Skeletal muscle tissue (tissue), 4 donors: Measurements from ENCODE around the gene ARPC3. TPM values are rescaled to one million over a fixed set of nuclear protein-coding genes. Genes with fewer than 3 reads are reported as not detected.
"Not testable (repeated sequence)": the region's sequence is repeated elsewhere in the genome, so short reads cannot be mapped to it uniquely, and the experiment has no call there.

Source experiments
- H3K27ac ChIP-seq: one replicate; pipeline ENCODE4 v1.7.0; 2013; ENCODE audit warnings: mild to moderate bottlenecking, low read depth, low read length, inconsistent platforms
- H3K27me3 ChIP-seq, 3 donors: one replicate each; pipeline ENCODE4 v1.7.0; 2013; ENCODE audit warnings: low read length in 3 of 3; ENCODE audit not compliant: control insufficient read depth in 3 of 3, insufficient read depth in 3 of 3
- H3K36me3 ChIP-seq, 3 donors: one replicate each; pipeline ENCODE4 v1.7.0; 2013; ENCODE audit warnings: low read length in 3 of 3; ENCODE audit not compliant: control insufficient read depth in 3 of 3, insufficient read depth in 3 of 3
- H3K4me1 ChIP-seq, 3 donors: one replicate each; pipeline ENCODE4 v1.7.0; 2013; ENCODE audit warnings: low read length in 3 of 3, mild to moderate bottlenecking in 3 of 3; ENCODE audit not compliant: control insufficient read depth in 3 of 3, insufficient read depth in 3 of 3
- H3K4me3 ChIP-seq, 3 donors: one replicate each; pipeline ENCODE4 v1.7.0; 2013; ENCODE audit warnings: low read length in 3 of 3
- H3K9ac ChIP-seq, 3 donors: one replicate each; pipeline ENCODE4 v1.7.0; 2013; ENCODE audit warnings: low read length in 3 of 3, mild to moderate bottlenecking in 3 of 3, moderate library complexity in 2 of 3, low read depth in 1 of 3
- H3K9me3 ChIP-seq, 3 donors: one replicate each; pipeline ENCODE4 v1.7.0; 2013; ENCODE audit warnings: low read length in 3 of 3; ENCODE audit not compliant: control insufficient read depth in 3 of 3
- total RNA-seq: library from RNA; depleted of rRNA; stranded (reverse); fragments of >200 nt; gene quantifications from one replicate; pipeline ENCODE4 v1.2.3, GENCODE V29; 2014
- donor health status: Osteomylitis.

ARPC3 gene
- total RNA-seq, 1 donor from 2014 or later, result 99.2 TPM

DNA sequence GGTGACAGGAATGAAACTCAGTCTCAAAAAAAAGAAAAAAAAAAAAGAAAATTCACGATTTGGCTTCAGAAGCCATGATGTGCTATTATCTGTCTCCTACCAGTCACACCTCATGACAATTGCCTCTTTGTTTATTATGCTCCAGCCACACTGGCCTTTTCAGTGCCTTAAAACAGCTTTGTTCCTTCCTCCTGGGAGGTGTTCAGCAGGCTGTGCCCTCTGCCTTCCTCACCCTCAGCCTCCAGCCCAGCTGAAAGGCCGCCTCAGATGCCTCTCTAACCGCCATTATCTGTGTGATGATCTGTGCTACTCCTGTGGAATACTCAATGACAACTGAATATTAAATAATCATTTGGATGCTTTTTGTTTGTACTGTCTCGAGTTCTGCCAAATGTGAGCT, 8.6 kb upstream of the ARPC3 start:
- Histone ChIP-seq H3K9ac (no peak overlapping the region), H3K9me3 (no peaks in the 10 kb centered on the region), H3K27me3 (no peaks in the 10 kb centered on the region), H3K4me1 (peaks cover 3 to 5% (median 3%) of the 10 kb centered on the region in 3 donors), H3K4me3 (no peak overlapping the region), H3K36me3 (peaks cover 16 to 36% (median 28%) of the 10 kb centered on the region in 3 donors), H3K27ac (no peak overlapping the region)

DNA sequence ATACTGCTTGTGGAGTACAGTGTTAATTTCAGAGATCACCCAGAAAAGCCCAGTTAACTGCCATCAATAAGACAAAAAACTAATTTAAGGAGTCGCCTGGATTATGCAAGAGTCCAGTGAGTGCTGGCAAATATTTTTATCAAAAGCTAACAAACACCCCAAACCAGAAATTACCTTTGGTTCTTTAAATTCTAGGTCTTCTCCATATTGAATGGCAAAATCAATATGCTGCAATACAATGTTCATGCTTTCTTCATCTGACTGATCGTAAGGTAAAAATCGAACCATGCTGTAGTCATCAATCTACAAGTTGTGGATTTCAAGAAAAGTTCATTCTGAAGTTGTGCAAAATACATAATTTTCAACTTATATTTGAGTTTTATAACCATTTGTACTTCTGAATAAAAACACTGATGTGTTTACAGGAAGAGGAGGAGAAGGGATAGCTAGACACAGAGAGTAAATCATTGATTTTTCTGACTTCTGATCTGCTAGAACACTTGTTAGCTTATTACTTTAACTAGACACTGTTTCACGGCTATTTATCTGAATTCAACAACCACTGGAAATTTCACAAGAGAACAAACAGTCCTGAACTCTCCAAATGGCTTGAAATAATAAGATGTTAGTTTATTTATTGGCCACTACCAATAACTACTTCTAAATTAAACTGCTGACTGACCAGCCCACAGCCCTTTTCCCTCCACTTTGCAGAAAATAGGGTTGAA, 3.6 kb upstream of the ARPC3 start:
- Histone ChIP-seq H3K9me3 (no peaks in the 10 kb centered on the region), H3K36me3 (peaks cover 12 to 23% (median 22%) of the 10 kb centered on the region in 3 donors), H3K27me3 (no peaks in the 10 kb centered on the region), H3K4me3 (no peak overlapping the region), H3K4me1 (peaks cover 3 to 12% (median 5%) of the 10 kb centered on the region in 3 donors), H3K9ac (no peak overlapping the region), H3K27ac (no peak overlapping the region)

GRCh38 chr12:110451263-110451662, 1.1 kb upstream of the ARPC3 start:
- H3K36me3 ChIP-seq, result peaks cover 11 to 22% (median 14%) of the 10 kb centered on the region in 3 donors
- H3K9me3 ChIP-seq, result no peaks in the 10 kb centered on the region
- H3K27ac ChIP-seq, result peak overlapping the region; percentile 19
- no peaks in the 10 kb centered on the region for H3K27me3 ChIP-seq
- H3K4me1 ChIP-seq, result peaks cover 5 to 18% (median 10%) of the 10 kb centered on the region in 3 donors
- no peak overlapping the region for H3K4me3 ChIP-seq
- H3K9ac ChIP-seq, result peak overlapping the region in 1 of 3 donors; percentile 20

GRCh38 chr12:110444455-110444854, 5.7 kb downstream of the ARPC3 start:
- no peak overlapping the region for H3K9ac ChIP-seq
- H3K36me3 ChIP-seq, result peaks cover 12 to 30% (median 26%) of the 10 kb centered on the region in 3 donors
- no peak overlapping the region for H3K4me3 ChIP-seq
- peaks cover 3 to 12% (median 7%) of the 10 kb centered on the region in 3 donors for H3K4me1 ChIP-seq
- H3K27me3 ChIP-seq, result no peaks in the 10 kb centered on the region
- H3K9me3 ChIP-seq, result no peaks in the 10 kb centered on the region
- H3K27ac ChIP-seq, result no peak overlapping the region

DNA sequence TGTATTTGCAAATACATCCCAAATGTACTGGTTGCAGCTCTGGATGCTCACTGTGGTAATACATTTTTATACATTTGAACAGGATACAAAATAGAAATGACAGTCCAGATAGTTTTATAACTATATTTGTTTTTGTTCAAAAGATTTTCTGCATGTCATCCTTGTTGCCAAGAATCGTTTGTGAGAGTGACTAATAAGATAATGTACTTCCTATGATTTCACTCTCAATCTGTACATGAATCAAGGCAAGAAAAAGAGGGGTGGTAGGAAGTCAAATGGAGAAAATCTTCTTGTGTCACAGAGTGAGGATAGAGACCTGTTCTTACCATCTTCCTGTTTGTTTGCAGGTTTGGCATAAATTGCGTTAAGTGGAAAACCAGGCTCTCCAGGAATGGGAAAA, 13.9 kb downstream of the ARPC3 start:
- no peak overlapping the region for H3K4me3 ChIP-seq
- no peaks in the 10 kb centered on the region for H3K27me3 ChIP-seq
- H3K9ac ChIP-seq, result no peak overlapping the region
- no peaks in the 10 kb centered on the region for H3K9me3 ChIP-seq
- H3K4me1 ChIP-seq, result no peaks in the 10 kb centered on the region
- no peak overlapping the region for H3K27ac ChIP-seq
- peaks cover 14 to 22% (median 22%) of the 10 kb centered on the region in 3 donors for H3K36me3 ChIP-seq

GRCh38 chr12:110431957-110432587, 18.1 kb downstream of the ARPC3 start:
- H3K9me3 ChIP-seq, result no peaks in the 10 kb centered on the region
- peaks cover 7 to 11% (median 10%) of the 10 kb centered on the region in 3 donors for H3K36me3 ChIP-seq
- peaks cover 0 to 3% (median 0%) of the 10 kb centered on the region in 3 donors for H3K4me1 ChIP-seq
- H3K27ac ChIP-seq, result no peak overlapping the region
- no peak overlapping the region for H3K9ac ChIP-seq
- H3K27me3 ChIP-seq, result no peaks in the 10 kb centered on the region
- no peak overlapping the region for H3K4me3 ChIP-seq

DNA sequence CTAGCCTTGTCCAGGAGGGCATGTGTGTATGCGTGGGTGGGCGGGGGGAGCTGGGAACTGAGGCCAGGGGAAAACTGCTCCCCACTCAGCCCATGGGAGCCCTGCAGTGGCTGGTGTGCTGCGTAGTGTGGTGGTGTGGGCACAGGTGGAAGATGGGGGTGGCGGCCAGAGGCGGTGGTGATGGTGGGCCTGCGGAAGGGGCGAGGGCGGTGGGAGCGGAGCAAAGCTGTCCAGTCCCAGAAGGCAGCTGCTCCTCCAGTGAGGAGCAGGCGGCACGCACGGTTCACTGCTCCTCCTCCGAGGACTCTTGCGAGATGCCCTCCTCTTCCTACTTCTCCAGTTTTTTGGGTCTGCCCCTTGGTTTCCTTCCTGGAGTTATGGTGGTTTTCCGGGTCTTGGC, 20.5 kb downstream of the ARPC3 start:
- H3K9ac ChIP-seq, H3K9me3 ChIP-seq, H3K27ac ChIP-seq, H3K4me3 ChIP-seq, H3K36me3 ChIP-seq, H3K4me1 ChIP-seq, H3K27me3 ChIP-seq: not testable (repeated sequence)

DNA sequence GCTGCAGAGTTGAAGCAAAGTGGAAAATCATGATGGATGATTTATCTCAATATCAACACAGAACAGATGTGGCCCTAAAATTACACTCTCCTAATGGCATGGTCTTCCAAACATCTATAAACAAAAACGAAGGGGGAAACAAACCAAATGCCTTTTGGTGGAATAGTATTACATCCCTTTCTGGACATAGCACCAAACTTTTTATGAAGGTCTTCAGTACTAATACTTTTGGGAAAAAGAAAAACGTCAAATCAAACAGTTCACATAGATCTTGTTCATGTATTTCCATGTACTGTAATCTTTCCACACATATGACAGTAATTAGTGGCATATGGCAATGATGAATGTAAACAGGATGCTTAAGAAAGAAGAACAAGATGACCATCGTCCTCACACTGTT, 23.7 kb downstream of the ARPC3 start:
- Histone ChIP-seq H3K4me1 (peaks cover 0 to 3% (median 0%) of the 10 kb centered on the region in 3 donors), H3K9me3 (no peaks in the 10 kb centered on the region), H3K27me3 (no peaks in the 10 kb centered on the region), H3K9ac (no peak overlapping the region), H3K4me3 (no peak overlapping the region), H3K36me3 (no peaks in the 10 kb centered on the region), H3K27ac (no peak overlapping the region)

- no peaks in the 10 kb centered on the region for H3K36me3 ChIP-seq
- no peaks in the 10 kb centered on the region for H3K4me1 ChIP-seq
- no peak overlapping the region for H3K27ac ChIP-seq
- H3K9me3 ChIP-seq, result no peaks in the 10 kb centered on the region
- no peak overlapping the region for H3K9ac ChIP-seq
- no peak overlapping the region for H3K4me3 ChIP-seq
- no peaks in the 10 kb centered on the region for H3K27me3 ChIP-seq
These were observed 25.9 kb downstream of the ARPC3 start for GRCh38 chr12:110424237-110424636.

- no peak overlapping the region for H3K27ac ChIP-seq
- no peak overlapping the region for H3K4me3 ChIP-seq
- H3K9me3 ChIP-seq, result no peaks in the 10 kb centered on the region
- H3K9ac ChIP-seq, result no peak overlapping the region
- no peaks in the 10 kb centered on the region for H3K36me3 ChIP-seq
- H3K4me1 ChIP-seq, result no peaks in the 10 kb centered on the region
- no peaks in the 10 kb centered on the region for H3K27me3 ChIP-seq
These were observed 28.4 kb downstream of the ARPC3 start for GRCh38 chr12:110421701-110422100.
